Activated T-helper 1 cell treated with anti-CD3 and anti-CD28 coated beads, Interleukin-2, amount 50 U/mL, for 16 hours (primary cell): ENCODE measurements around the gene NEK10.
"Not testable (repeated sequence)": the region's sequence is repeated elsewhere in the genome, so short reads cannot be mapped to it uniquely, and the experiment has no call there.

ENCODE experiments used
- DNase-seq, 2 donors: peaks; one replicate each; pipeline ENCODE4 v3.0.0-alpha.2; 2020; ENCODE audit warnings: low read depth in 1 of 2, low spot score in 1 of 2

The NEK10 gene

GRCh38 chr3:27368831-27369607 is at the start of gene NEK10:
Gene NEK10, minus strand, starts transcription at chr3:27369383. Its CDS starts 16,501 bp downstream, at chr3:27352882.
- peak; percentile 83 to 84 for DNase-seq

GRCh38 chr3:27415202-27415601 is 46.0 kb upstream of the NEK10 start:
- no peak for DNase-seq

- DNase-seq = no peak
Measured at GRCh38 chr3:27392950-27393679, 23.9 kb upstream of the NEK10 start.

- DNase-seq = not testable (repeated sequence)
Measured at GRCh38 chr3:27392414-27392813, 23.2 kb upstream of the NEK10 start.

- no peak for DNase-seq
Measured at GRCh38 chr3:27391796-27392195, 22.6 kb upstream of the NEK10 start.

- DNase-seq = no peak
Measured at GRCh38 chr3:27387625-27388024, 18.4 kb upstream of the NEK10 start.

GRCh38 chr3:27385504-27385903 is 16.3 kb upstream of the NEK10 start:
- no peak for DNase-seq

- no peak for DNase-seq
Measured at GRCh38 chr3:27384191-27384590, 15.0 kb upstream of the NEK10 start.

- DNase-seq = no peak
Measured at GRCh38 chr3:27380433-27381357, 11.5 kb upstream of the NEK10 start.

GRCh38 chr3:27378331-27378730 is 9.1 kb upstream of the NEK10 start:
- DNase-seq = no peak

- no peak for DNase-seq
Measured at GRCh38 chr3:27376109-27376772, 7.1 kb upstream of the NEK10 start.

- DNase-seq = no peak
Measured at GRCh38 chr3:27366062-27366591, 3.1 kb downstream of the NEK10 start.

GRCh38 chr3:27360113-27361078 is 8.8 kb downstream of the NEK10 start:
- DNase-seq = no peak

- DNase-seq = no peak
Measured at GRCh38 chr3:27358372-27358771, 10.8 kb downstream of the NEK10 start.

GRCh38 chr3:27357665-27358258 is 11.4 kb downstream of the NEK10 start:
- peak in 1 of 2 donors; percentile 32 for DNase-seq

GRCh38 chr3:27356976-27357375 is 12.2 kb downstream of the NEK10 start:
- no peak for DNase-seq

GRCh38 chr3:27354588-27355203 is 14.5 kb downstream of the NEK10 start:
- DNase-seq = no peak

- DNase-seq = no peak
Measured at GRCh38 chr3:27354161-27354560, 15.0 kb downstream of the NEK10 start.

- no peak for DNase-seq
Measured at GRCh38 chr3:27353221-27353620, 16.0 kb downstream of the NEK10 start.
